Measurements from ENCODE around the gene SYNDIG1L.

DNA sequence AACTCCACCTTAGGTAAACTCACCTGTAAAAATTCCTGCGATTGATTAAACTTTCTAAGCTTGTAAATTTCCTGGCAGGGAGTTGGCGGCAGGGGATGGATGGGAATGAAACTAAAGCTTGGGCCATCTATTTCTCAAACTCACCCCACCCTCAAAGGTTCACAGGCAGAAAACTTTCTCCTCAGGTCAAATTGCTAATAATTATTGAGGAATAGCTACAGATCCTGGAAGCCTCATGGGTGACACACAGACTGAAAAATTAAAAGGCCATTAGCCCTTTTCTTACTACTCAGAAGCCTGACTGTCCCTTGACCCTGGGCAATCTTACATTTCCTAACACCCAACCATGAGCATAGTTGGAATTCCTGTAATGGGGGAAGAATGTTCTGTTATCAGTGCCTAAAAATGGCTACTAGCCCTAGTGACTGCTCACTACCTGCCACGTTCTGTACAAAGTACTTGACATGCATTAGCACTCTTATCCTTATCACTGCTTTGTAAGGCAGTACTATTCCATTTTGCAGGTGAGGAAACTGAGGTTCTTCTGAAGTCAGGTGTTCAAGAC, 12.4 kb upstream of the SYNDIG1L start:
- TF ChIP-seq EZH2phosphoT487 (IDR thresholded peaks at IDR 0.05; ENCODE audit: borderline replicate concordance, low read length) (no peak), CTCF (conservative IDR thresholded peaks at IDR 0.05; ENCODE audit: low read depth, low read length) (no peak)
